ENCODE results near the gene SF3B4. TPM values are rescaled to one million over a fixed set of nuclear protein-coding genes. Genes with fewer than 3 reads are reported as not detected.
"Not testable (repeated sequence)": the region's sequence is repeated elsewhere in the genome, so short reads cannot be mapped to it uniquely, and the experiment has no call there.

SF3B4 gene, protein sequence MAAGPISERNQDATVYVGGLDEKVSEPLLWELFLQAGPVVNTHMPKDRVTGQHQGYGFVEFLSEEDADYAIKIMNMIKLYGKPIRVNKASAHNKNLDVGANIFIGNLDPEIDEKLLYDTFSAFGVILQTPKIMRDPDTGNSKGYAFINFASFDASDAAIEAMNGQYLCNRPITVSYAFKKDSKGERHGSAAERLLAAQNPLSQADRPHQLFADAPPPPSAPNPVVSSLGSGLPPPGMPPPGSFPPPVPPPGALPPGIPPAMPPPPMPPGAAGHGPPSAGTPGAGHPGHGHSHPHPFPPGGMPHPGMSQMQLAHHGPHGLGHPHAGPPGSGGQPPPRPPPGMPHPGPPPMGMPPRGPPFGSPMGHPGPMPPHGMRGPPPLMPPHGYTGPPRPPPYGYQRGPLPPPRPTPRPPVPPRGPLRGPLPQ
- 10 to 100 TPM; 47.2 to 53.2 TPM for total RNA-seq
- total RNA-seq: 19.6 to 20.1 reads per million in 2 donors

GRCh38 chr1:149927563-149928400, at the start of gene SF3B4:
Gene SF3B4, minus strand, starts transcription at chr1:149927803. Its CDS starts 44 bp downstream, at chr1:149927759.
- ATAC-seq (peak; percentile 94), DNase-seq (peak; percentile 88 to 93 (median 91))
- peaks cover 8% of the 10 kb centered on the region for H3K27me3 Mint-ChIP-seq
- no peaks in the 10 kb centered on the region for H3K9me3 ChIP-seq (ENCODE audit: control insufficient read depth, low read length, poor library complexity, severe bottlenecking)
- H3K36me3 Mint-ChIP-seq (ENCODE audit: low read depth): peaks cover 30% of the 10 kb centered on the region
- H3K4me3 Mint-ChIP-seq: peak within 1 kb of the TSS; percentile 97
- peak within 1 kb of the TSS; percentile 96 for H3K27ac Mint-ChIP-seq
- peaks cover 46% of the 10 kb centered on the region for H3K4me1 Mint-ChIP-seq

GRCh38 chr1:149977345-149977744, 49.7 kb upstream of the SF3B4 start:
- Mint-ChIP-seq H3K27me3 (no peaks in the 10 kb centered on the region), H3K4me3 (no peak overlapping the region), H3K4me1 (peaks cover 15% of the 10 kb centered on the region), H3K27ac (no peak overlapping the region), H3K36me3 (ENCODE audit: low read depth) (peaks cover 16% of the 10 kb centered on the region)
- no peak for ATAC-seq
- DNase-seq: no peak
- H3K9me3 ChIP-seq (ENCODE audit: control insufficient read depth, low read length, poor library complexity, severe bottlenecking): no peaks in the 10 kb centered on the region

DNA sequence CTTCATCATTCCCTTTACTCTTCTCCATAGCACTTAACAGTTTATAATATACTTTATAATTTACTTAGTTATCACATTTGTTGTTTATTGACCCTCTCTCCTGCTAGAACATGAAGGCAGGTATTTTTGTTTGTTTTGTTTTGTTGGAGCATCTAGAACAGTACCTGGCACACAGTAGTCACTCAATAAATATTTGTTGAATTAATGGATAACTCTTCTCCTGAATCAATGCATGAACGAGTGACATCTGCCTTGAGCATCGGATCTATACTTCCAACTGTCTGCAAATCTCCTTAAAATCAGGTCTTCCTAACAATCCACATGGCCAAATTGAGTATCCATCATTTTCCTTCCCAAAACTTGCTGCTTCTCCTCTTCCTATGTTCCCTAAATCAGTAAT, 44.9 kb upstream of the SF3B4 start:
- H3K4me1 Mint-ChIP-seq: peaks cover 11% of the 10 kb centered on the region
- DNase-seq (no peak), ATAC-seq (no peak)
- H3K36me3 Mint-ChIP-seq (ENCODE audit: low read depth): peaks cover 21% of the 10 kb centered on the region
- H3K27ac Mint-ChIP-seq: peak overlapping the region; percentile 11
- H3K27me3 Mint-ChIP-seq: no peaks in the 10 kb centered on the region
- no peaks in the 10 kb centered on the region for H3K9me3 ChIP-seq (ENCODE audit: control insufficient read depth, low read length, poor library complexity, severe bottlenecking)
- no peak overlapping the region for H3K4me3 Mint-ChIP-seq

GRCh38 chr1:149967646-149968045, 40.0 kb upstream of the SF3B4 start:
- H3K27me3 Mint-ChIP-seq: no peaks in the 10 kb centered on the region
- no peaks in the 10 kb centered on the region for H3K9me3 ChIP-seq (ENCODE audit: control insufficient read depth, low read length, poor library complexity, severe bottlenecking)
- no peak for DNase-seq
- peaks cover 10% of the 10 kb centered on the region for H3K36me3 Mint-ChIP-seq (ENCODE audit: low read depth)
- no peak overlapping the region for H3K4me3 Mint-ChIP-seq
- peaks cover 9% of the 10 kb centered on the region for H3K4me1 Mint-ChIP-seq
- H3K27ac Mint-ChIP-seq: peak overlapping the region; percentile 45
- ATAC-seq: no peak

DNA sequence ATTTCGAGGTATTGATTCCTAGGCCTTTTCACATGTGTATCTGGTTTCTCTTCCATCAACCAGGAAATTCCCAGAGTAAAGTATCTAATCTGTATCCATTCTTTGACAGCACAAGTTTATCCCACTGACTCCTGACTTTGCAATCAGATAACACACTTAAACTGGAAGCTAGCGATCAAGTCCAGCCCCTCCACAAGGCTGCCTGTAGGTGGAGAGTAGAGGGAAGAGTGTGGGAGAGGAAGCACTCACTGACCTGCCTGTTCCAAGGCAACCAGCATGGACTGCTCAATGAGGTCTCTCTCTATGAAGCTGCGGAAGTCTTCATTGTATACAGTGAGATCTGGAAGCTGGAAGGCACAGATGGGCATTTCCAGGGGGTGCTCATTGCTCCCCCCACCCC, 39.4 kb upstream of the SF3B4 start:
- ATAC-seq (no peak), DNase-seq (no peak)
- Mint-ChIP-seq H3K27me3 (no peaks in the 10 kb centered on the region), H3K4me3 (no peak overlapping the region), H3K36me3 (ENCODE audit: low read depth) (peaks cover 7% of the 10 kb centered on the region), H3K27ac (peak overlapping the region; percentile 45), H3K4me1 (peaks cover 9% of the 10 kb centered on the region)
- no peaks in the 10 kb centered on the region for H3K9me3 ChIP-seq (ENCODE audit: control insufficient read depth, low read length, poor library complexity, severe bottlenecking)

DNA sequence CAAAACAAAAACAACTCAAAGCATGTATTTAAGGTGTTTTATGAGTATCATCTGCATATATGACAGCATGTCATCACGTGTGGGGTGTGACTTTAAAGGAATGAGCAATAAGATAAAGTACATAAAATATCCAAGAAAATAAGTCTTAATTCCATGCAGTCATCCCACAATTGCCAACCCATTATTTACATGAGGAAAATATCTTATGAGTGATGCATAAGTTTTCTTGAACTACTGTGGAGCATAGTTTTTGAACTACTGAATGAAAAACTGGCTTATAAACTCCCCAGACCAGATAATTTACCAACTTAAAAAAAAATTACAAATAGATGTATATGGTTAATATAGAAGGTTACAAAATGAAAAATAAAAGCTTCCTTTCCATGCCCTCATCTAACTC, 38.8 kb upstream of the SF3B4 start:
- Mint-ChIP-seq H3K27me3 (no peaks in the 10 kb centered on the region), H3K4me3 (no peak overlapping the region), H3K27ac (peak overlapping the region; percentile 45), H3K4me1 (peaks cover 10% of the 10 kb centered on the region), H3K36me3 (ENCODE audit: low read depth) (peaks cover 7% of the 10 kb centered on the region)
- DNase-seq (no peak), ATAC-seq (no peak)
- H3K9me3 ChIP-seq (ENCODE audit: control insufficient read depth, low read length, poor library complexity, severe bottlenecking): no peaks in the 10 kb centered on the region

DNA sequence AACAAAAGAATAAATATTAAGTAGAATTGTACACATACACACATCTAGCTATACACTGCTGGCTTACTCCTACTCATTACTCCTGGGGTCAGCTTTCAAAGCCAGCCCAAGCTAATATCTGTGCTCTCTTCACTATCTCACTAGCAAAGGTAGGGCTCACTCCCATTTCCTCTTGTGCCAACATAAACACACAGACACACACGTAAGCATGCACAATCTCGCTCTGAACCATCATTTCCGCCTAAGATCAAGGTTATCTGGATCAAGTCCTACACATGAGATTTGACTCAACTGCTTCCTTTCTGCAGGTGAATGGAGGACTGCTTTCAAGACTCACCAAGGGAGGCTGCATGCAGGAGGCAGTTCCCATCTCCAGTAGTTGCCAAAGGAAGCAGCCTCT, 37.8 kb upstream of the SF3B4 start:
- DNase-seq: no peak
- Mint-ChIP-seq H3K36me3 (ENCODE audit: low read depth) (peaks cover 7% of the 10 kb centered on the region), H3K27me3 (no peaks in the 10 kb centered on the region), H3K4me1 (peaks cover 10% of the 10 kb centered on the region), H3K27ac (peak overlapping the region; percentile 79), H3K4me3 (no peak overlapping the region)
- peak; percentile 47 for ATAC-seq
- no peaks in the 10 kb centered on the region for H3K9me3 ChIP-seq (ENCODE audit: control insufficient read depth, low read length, poor library complexity, severe bottlenecking)

DNA sequence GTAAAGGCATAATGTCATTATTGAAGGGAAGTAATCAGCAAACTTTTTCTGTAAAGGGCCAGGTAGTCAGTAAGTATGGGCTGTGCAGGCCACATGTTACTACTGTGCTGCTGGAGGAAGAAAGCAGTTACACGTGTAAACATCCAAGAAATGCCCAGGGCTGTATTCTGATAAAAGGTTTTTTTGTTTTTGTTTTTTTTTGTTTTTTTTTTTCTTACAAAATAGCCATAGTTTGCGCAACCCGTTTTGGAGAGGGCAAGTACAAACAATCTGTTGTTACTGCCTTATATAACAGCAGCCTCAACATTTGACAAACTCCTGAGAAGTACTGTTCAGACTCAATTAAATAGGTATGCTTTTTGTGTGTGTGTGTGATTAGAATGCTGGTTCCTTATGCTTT, 35.8 kb upstream of the SF3B4 start:
- H3K4me1 Mint-ChIP-seq: peaks cover 17% of the 10 kb centered on the region
- H3K36me3 Mint-ChIP-seq (ENCODE audit: low read depth): peaks cover 12% of the 10 kb centered on the region
- no peaks in the 10 kb centered on the region for H3K27me3 Mint-ChIP-seq
- H3K4me3 Mint-ChIP-seq: no peak overlapping the region
- peak overlapping the region; percentile 47 for H3K27ac Mint-ChIP-seq
- no peak for DNase-seq
- H3K9me3 ChIP-seq (ENCODE audit: control insufficient read depth, low read length, poor library complexity, severe bottlenecking): no peaks in the 10 kb centered on the region
- no peak for ATAC-seq

- Mint-ChIP-seq H3K27me3 (no peaks in the 10 kb centered on the region), H3K36me3 (ENCODE audit: low read depth) (peaks cover 12% of the 10 kb centered on the region), H3K4me1 (peaks cover 17% of the 10 kb centered on the region), H3K4me3 (no peak overlapping the region), H3K27ac (peak overlapping the region; percentile 47)
- H3K9me3 ChIP-seq (ENCODE audit: control insufficient read depth, low read length, poor library complexity, severe bottlenecking): no peaks in the 10 kb centered on the region
- DNase-seq (no peak), ATAC-seq (no peak)
These were observed 35.1 kb upstream of the SF3B4 start for GRCh38 chr1:149962736-149963135.

DNA sequence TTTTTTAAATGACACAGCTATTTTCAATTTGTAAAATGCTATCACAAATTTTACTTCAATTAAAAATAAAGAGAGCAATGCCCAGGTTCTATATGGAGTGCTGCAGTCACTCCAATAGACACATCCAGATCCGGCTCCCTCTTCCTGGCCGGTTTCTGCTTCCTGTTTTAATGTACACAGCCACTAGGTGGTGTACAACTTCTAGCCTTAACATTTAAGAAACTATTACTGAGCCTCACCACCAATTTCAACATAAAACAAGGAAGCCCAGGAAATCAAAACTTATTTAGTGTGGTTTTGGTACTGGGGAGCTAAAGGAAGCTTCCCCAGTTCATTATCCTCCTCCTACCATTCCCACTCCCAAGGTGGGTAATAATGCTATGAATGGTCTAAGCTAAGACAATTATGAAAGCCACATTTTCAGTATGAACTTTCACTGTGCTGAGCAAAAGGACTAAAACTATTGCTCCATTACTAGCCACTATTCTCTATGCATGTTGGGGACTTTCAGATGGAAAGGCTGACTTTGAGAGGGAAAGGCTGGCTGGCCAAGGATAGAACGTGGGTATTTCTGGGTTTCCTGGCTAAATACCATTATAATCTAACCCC, 34.5 kb upstream of the SF3B4 start:
- Mint-ChIP-seq H3K27me3 (no peaks in the 10 kb centered on the region), H3K36me3 (ENCODE audit: low read depth) (peaks cover 12% of the 10 kb centered on the region), H3K4me1 (peaks cover 17% of the 10 kb centered on the region), H3K27ac (no peak overlapping the region), H3K4me3 (no peak overlapping the region)
- DNase-seq (peak in 2 of 3 donors; percentile 16 to 17), ATAC-seq (peak; percentile 80)
- H3K9me3 ChIP-seq (ENCODE audit: control insufficient read depth, low read length, poor library complexity, severe bottlenecking): no peaks in the 10 kb centered on the region

- not testable (repeated sequence) for ATAC-seq
These were observed 29.9 kb upstream of the SF3B4 start for GRCh38 chr1:149957548-149957947.

DNA sequence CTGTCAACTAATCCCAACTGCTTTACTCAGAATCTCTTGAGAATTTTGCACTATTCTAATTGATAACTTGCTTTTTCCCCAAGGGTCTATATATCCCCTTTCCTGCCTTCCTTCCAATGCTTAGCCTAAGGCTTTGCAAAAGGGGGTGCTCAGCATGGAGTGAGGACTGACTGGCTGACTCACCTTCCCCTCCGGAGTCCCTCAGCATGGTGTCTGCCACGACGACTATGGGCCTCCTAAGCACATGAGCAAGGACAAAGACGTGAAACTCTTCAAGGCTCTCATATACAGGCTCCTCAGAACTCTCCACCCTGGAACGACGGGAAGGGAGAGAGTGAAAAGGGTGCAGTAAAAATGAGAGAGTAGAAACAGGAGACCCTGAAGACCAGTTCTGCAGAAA, 22.3 kb upstream of the SF3B4 start:
- Mint-ChIP-seq H3K27ac (no peak overlapping the region), H3K36me3 (ENCODE audit: low read depth) (peaks cover 3% of the 10 kb centered on the region), H3K27me3 (no peaks in the 10 kb centered on the region), H3K4me3 (no peak overlapping the region), H3K4me1 (peaks cover 2% of the 10 kb centered on the region)
- H3K9me3 ChIP-seq (ENCODE audit: control insufficient read depth, low read length, poor library complexity, severe bottlenecking): no peaks in the 10 kb centered on the region
- DNase-seq: no peak
- ATAC-seq: no peak

More at GRCh38 chr1:149957548-149957947, 29.9 kb upstream of the SF3B4 start:
- H3K27ac Mint-ChIP-seq; H3K36me3 Mint-ChIP-seq (ENCODE audit: low read depth); DNase-seq; H3K9me3 ChIP-seq (ENCODE audit: control insufficient read depth, low read length, poor library complexity, severe bottlenecking); H3K4me3 Mint-ChIP-seq; H3K27me3 Mint-ChIP-seq: not testable (repeated sequence)
- H3K4me1 Mint-ChIP-seq: peaks cover 11% of the 10 kb centered on the region

- ATAC-seq (no peak), DNase-seq (no peak)
- Mint-ChIP-seq H3K4me1 (peaks cover 15% of the 10 kb centered on the region), H3K4me3 (no peak overlapping the region), H3K36me3 (ENCODE audit: low read depth) (peaks cover 9% of the 10 kb centered on the region), H3K27ac (peak overlapping the region; percentile 65), H3K27me3 (no peaks in the 10 kb centered on the region)
- H3K9me3 ChIP-seq (ENCODE audit: control insufficient read depth, low read length, poor library complexity, severe bottlenecking): no peaks in the 10 kb centered on the region
These were observed 17.6 kb upstream of the SF3B4 start for GRCh38 chr1:149945206-149945605.
